ENCODE data around the gene STX8.

Gene STX8

GRCh38 chr17:9446528-9446927, 129.1 kb downstream of the STX8 start:
- DNase-seq, result no peak
- Histone ChIP-seq H3K27ac (no peak overlapping the region), H3K36me3 (no peaks in the 10 kb centered on the region), H3K9me3 (ENCODE audit: severe bottlenecking) (no peaks in the 10 kb centered on the region), H3K4me3 (ENCODE audit: low read depth, low read length) (no peak overlapping the region), H3K27me3 (ENCODE audit: insufficient read depth, low read depth, severe bottlenecking) (no peaks in the 10 kb centered on the region)
- no peak for TF ChIP-seq CTCF (IDR thresholded peaks at IDR 0.05; ENCODE audit: low read depth, low read length)

- DNase-seq, result no peak
- Histone ChIP-seq H3K36me3 (no peaks in the 10 kb centered on the region), H3K27me3 (ENCODE audit: insufficient read depth, low read depth, severe bottlenecking) (no peaks in the 10 kb centered on the region), H3K27ac (no peak overlapping the region), H3K4me3 (ENCODE audit: low read depth, low read length) (no peak overlapping the region), H3K9me3 (ENCODE audit: severe bottlenecking) (no peaks in the 10 kb centered on the region)
- no peak for TF ChIP-seq CTCF (IDR thresholded peaks at IDR 0.05; ENCODE audit: low read depth, low read length)
Measured at GRCh38 chr17:9445424-9445823, 130.2 kb downstream of the STX8 start.

GRCh38 chr17:9444687-9445086, 130.9 kb downstream of the STX8 start:
- TF ChIP-seq CTCF (IDR thresholded peaks at IDR 0.05; ENCODE audit: low read depth, low read length), result no peak
- Histone ChIP-seq H3K27ac (no peak overlapping the region), H3K4me3 (ENCODE audit: low read depth, low read length) (no peak overlapping the region), H3K27me3 (ENCODE audit: insufficient read depth, low read depth, severe bottlenecking) (no peaks in the 10 kb centered on the region), H3K9me3 (ENCODE audit: severe bottlenecking) (no peaks in the 10 kb centered on the region), H3K36me3 (no peaks in the 10 kb centered on the region)
- DNase-seq, result no peak

- no peak for TF ChIP-seq CTCF (IDR thresholded peaks at IDR 0.05; ENCODE audit: low read depth, low read length)
- H3K36me3 ChIP-seq, result no peaks in the 10 kb centered on the region
- no peaks in the 10 kb centered on the region for H3K27me3 ChIP-seq (ENCODE audit: insufficient read depth, low read depth, severe bottlenecking)
- H3K27ac ChIP-seq, result no peak overlapping the region
- no peak overlapping the region for H3K4me3 ChIP-seq (ENCODE audit: low read depth, low read length)
- no peaks in the 10 kb centered on the region for H3K9me3 ChIP-seq (ENCODE audit: severe bottlenecking)
- no peak for DNase-seq
Measured at GRCh38 chr17:9443811-9444210, 131.8 kb downstream of the STX8 start.

- DNase-seq, result no peak
- no peak overlapping the region for H3K4me3 ChIP-seq (ENCODE audit: low read depth, low read length)
- no peaks in the 10 kb centered on the region for H3K27me3 ChIP-seq (ENCODE audit: insufficient read depth, low read depth, severe bottlenecking)
- H3K27ac ChIP-seq, result no peak overlapping the region
- no peaks in the 10 kb centered on the region for H3K36me3 ChIP-seq
- TF ChIP-seq CTCF (IDR thresholded peaks at IDR 0.05; ENCODE audit: low read depth, low read length), result no peak
- H3K9me3 ChIP-seq (ENCODE audit: severe bottlenecking), result no peaks in the 10 kb centered on the region
Measured at GRCh38 chr17:9439851-9440250, 135.8 kb downstream of the STX8 start.

- H3K27me3 ChIP-seq (ENCODE audit: insufficient read depth, low read depth, severe bottlenecking), result no peaks in the 10 kb centered on the region
- no peak for DNase-seq
- H3K27ac ChIP-seq, result no peak overlapping the region
- TF ChIP-seq CTCF (IDR thresholded peaks at IDR 0.05; ENCODE audit: low read depth, low read length), result no peak
- H3K4me3 ChIP-seq (ENCODE audit: low read depth, low read length), result no peak overlapping the region
- H3K36me3 ChIP-seq, result no peaks in the 10 kb centered on the region
- H3K9me3 ChIP-seq (ENCODE audit: severe bottlenecking), result no peaks in the 10 kb centered on the region
Measured at GRCh38 chr17:9436630-9437029, 139.0 kb downstream of the STX8 start.

All from WERI-Rb-1 (cell line).